Neural progenitor cell (in vitro differentiated cells): ENCODE measurements around the gene AURKA. TPM values are rescaled to one million over a fixed set of nuclear protein-coding genes. Genes with fewer than 3 reads are reported as not detected.
"Not testable (repeated sequence)": the region's sequence is repeated elsewhere in the genome, so short reads cannot be mapped to it uniquely, and the experiment has no call there.

ENCODE experiments used
- DNase-seq: peaks from one replicate; pipeline ENCODE4 v3.0.0-alpha.2; 2016; ENCODE audit warnings: low spot score
- H2AFZ ChIP-seq: fragments of 200-600 bp; sonication (generic); replicated peaks from 2 replicates; pipeline ENCODE4 v1.6.1; 2016; ENCODE audit warnings: antibody characterized with exemption
- H3F3A ChIP-seq: fragments of 200-600 bp; sonication (generic); 2 replicates; pipeline ENCODE4 v1.6.1; 2016; ENCODE audit warnings: antibody characterized with exemption, low read depth
- H3K27ac ChIP-seq: fragments of 200-600 bp; sonication (generic); 2 replicates; pipeline ENCODE4 v1.5.1; 2016; ENCODE audit warnings: mild to moderate bottlenecking
- H3K27me3 ChIP-seq: fragments of 200-600 bp; sonication (generic); 2 replicates; pipeline ENCODE4 v1.6.1; 2016; ENCODE audit warnings: mild to moderate bottlenecking, moderate library complexity
- H3K36me3 ChIP-seq: fragments of 200-600 bp; sonication (generic); 2 replicates; pipeline ENCODE4 v1.5.1; 2016
- H3K4me1 ChIP-seq: fragments of 200-600 bp; sonication (generic); 2 replicates; pipeline ENCODE4 v1.6.1; 2016; ENCODE audit warnings: mixed run types
- H3K4me2 ChIP-seq: fragments of 200-600 bp; sonication (generic); 2 replicates; pipeline ENCODE4 v1.6.1; 2016
- H3K4me3 ChIP-seq: fragments of 200-600 bp; sonication (generic); 2 replicates; pipeline ENCODE4 v1.5.1; 2016
- H3K79me2 ChIP-seq: fragments of 200-600 bp; sonication (generic); 2 replicates; pipeline ENCODE4 v1.6.1; 2016; ENCODE audit warnings: low read depth
- H3K9ac ChIP-seq: fragments of 200-600 bp; sonication (generic); 2 replicates; pipeline ENCODE4 v1.6.1; 2016
- H3K9me3 ChIP-seq: fragments of 200-600 bp; sonication (generic); 2 replicates; pipeline ENCODE4 v1.5.1; 2016; ENCODE audit warnings: low read depth
- H4K20me1 ChIP-seq: fragments of 200-600 bp; sonication (generic); 2 replicates; pipeline ENCODE4 v1.6.1; 2016; ENCODE audit warnings: low read depth
- H3K27ac Mint-ChIP-seq: 3 replicates; pipeline ENCODE4 v1.8.0; 2021; ENCODE audit warnings: mixed read lengths
- H3K27me3 Mint-ChIP-seq: 2 replicates; pipeline ENCODE4 v1.8.0; 2022; ENCODE audit warnings: low read depth, mild to moderate bottlenecking, inconsistent platforms, moderate library complexity, mixed read lengths; ENCODE audit not compliant: insufficient read depth
- H3K36me3 Mint-ChIP-seq: 3 replicates; pipeline ENCODE4 v1.8.0; 2021; ENCODE audit warnings: mixed read lengths
- H3K4me1 Mint-ChIP-seq: 3 replicates; pipeline ENCODE4 v1.8.0; 2021; ENCODE audit warnings: mixed read lengths
- H3K4me3 Mint-ChIP-seq: 3 replicates; pipeline ENCODE4 v1.8.0; 2021; ENCODE audit warnings: mild to moderate bottlenecking, moderate library complexity, mixed read lengths
- H3K9me3 Mint-ChIP-seq: 3 replicates; pipeline ENCODE4 v1.8.0; 2020; ENCODE audit warnings: mixed read lengths
- CTCF ChIP-seq: fragments of 200-600 bp; sonication (generic); IDR thresholded peaks from 2 replicates; pipeline ENCODE4 v1.5.1; 2017; ENCODE audit warnings: antibody characterized with exemption, mild to moderate bottlenecking
- EZH2 ChIP-seq: fragments of 200-600 bp; sonication (generic); IDR thresholded peaks from 2 replicates; pipeline ENCODE4 v1.6.1; 2017; ENCODE audit warnings: antibody characterized with exemption, mild to moderate bottlenecking, moderate library complexity
- EZH2phosphoT487 ChIP-seq: fragments of 200-600 bp; sonication (generic); IDR thresholded peaks from 2 replicates; pipeline ENCODE4 v1.6.1; 2017; ENCODE audit warnings: antibody characterized with exemption
- total RNA-seq: library from RNA; depleted of rRNA; stranded (reverse); fragments of >200 nt; gene quantifications from 2 replicates; pipeline ENCODE4 v1.2.3, GENCODE V29; 2015; ENCODE audit warnings: low replicate concordance

AURKA gene
- total RNA-seq, 1 donor from 2014 or later, result 186 TPM

GRCh38 chr20:56391596-56392131 is 351 bp downstream of the AURKA start:
- Histone ChIP-seq H4K20me1 (peaks cover 54% of the 10 kb centered on the region), H3K36me3 (peaks cover 10% of the 10 kb centered on the region), H3K9ac (peak overlapping the region; percentile 53), H3K79me2 (peaks cover 94% of the 10 kb centered on the region), H3K4me3 (peak overlapping the region; percentile 73), H3F3A (peaks cover 7% of the 10 kb centered on the region), H3K4me1 (peaks cover 21% of the 10 kb centered on the region), H3K9me3 (no peaks in the 10 kb centered on the region), H3K27ac (no peak overlapping the region), H2AFZ (peak overlapping the region; percentile 64), H3K27me3 (no peaks in the 10 kb centered on the region), H3K4me2 (peak overlapping the region; percentile 90)
- DNase-seq, result no peak
- Mint-ChIP-seq H3K4me1 (peaks cover 32% of the 10 kb centered on the region), H3K27ac (no peak overlapping the region), H3K4me3 (no peak overlapping the region), H3K9me3 (no peaks in the 10 kb centered on the region), H3K36me3 (peaks cover 30% of the 10 kb centered on the region), H3K27me3 (no peaks in the 10 kb centered on the region)
- TF ChIP-seq CTCF (no peak), EZH2 (no peak), EZH2phosphoT487 (no peak)

DNA sequence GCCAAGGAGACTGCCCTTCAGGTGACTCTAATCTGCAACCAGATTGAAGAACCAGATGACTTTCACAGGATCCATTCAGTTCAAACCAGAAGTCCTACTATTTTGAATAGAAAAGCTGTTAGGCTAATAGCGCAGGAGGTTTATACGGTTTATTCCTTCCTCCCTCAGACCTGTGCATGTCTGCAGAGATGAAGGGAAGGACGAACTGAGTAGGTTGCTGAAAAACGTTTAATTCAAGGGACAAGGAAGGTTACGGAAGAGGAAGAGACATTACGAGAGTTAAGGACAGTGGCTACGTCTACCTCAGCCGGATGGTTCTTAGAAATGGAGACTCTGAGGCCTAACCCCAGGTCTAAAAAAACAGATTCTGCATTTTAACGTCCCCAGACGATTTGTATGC is 978 bp downstream of the AURKA start:
- H3K9me3 Mint-ChIP-seq, result no peaks in the 10 kb centered on the region
- H3K27me3 Mint-ChIP-seq, result no peaks in the 10 kb centered on the region
- H3K27me3 ChIP-seq, result no peaks in the 10 kb centered on the region
- no peak overlapping the region for H3K27ac ChIP-seq
- H3F3A ChIP-seq, result peaks cover 7% of the 10 kb centered on the region
- H3K36me3 Mint-ChIP-seq, result peaks cover 32% of the 10 kb centered on the region
- H3K4me2 ChIP-seq, result peak overlapping the region; percentile 90
- H3K4me1 Mint-ChIP-seq, result peaks cover 32% of the 10 kb centered on the region
- no peak for TF ChIP-seq CTCF
- TF ChIP-seq EZH2phosphoT487, result no peak
- no peak for TF ChIP-seq EZH2
- DNase-seq, result no peak
- peaks cover 96% of the 10 kb centered on the region for H3K79me2 ChIP-seq
- H3K9ac ChIP-seq, result peak overlapping the region; percentile 53
- H3K4me3 Mint-ChIP-seq, result no peak overlapping the region
- peaks cover 21% of the 10 kb centered on the region for H3K4me1 ChIP-seq
- no peak overlapping the region for H3K27ac Mint-ChIP-seq
- H4K20me1 ChIP-seq, result peaks cover 60% of the 10 kb centered on the region
- H3K9me3 ChIP-seq, result no peaks in the 10 kb centered on the region
- no peak overlapping the region for H2AFZ ChIP-seq
- peak overlapping the region; percentile 73 for H3K4me3 ChIP-seq
- H3K36me3 ChIP-seq, result peaks cover 10% of the 10 kb centered on the region

DNA sequence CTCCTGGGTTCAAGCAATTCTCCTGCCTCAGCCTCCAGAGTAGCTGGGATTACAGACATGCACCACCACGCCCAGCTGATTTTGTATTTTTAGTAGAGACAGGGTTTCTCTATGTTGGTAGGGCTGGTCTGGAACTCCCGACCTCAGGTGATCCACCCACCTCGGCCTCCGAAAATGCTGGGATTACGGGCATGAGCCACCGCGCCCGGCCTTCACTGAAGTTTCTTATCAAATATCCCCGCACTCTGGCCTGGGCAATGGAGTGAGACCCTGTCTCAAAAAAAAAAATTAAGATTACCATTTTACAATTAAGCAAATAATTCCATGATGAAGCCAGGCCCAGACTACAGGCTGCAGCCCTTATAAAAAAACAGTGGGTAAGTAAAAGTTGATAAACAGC is 1.6 kb downstream of the AURKA start:
- not testable (repeated sequence) for H3K27me3 Mint-ChIP-seq, H2AFZ ChIP-seq, H3K4me3 Mint-ChIP-seq, DNase-seq, H3K27ac Mint-ChIP-seq, H3F3A ChIP-seq, H3K27ac ChIP-seq, H3K9me3 ChIP-seq, H3K9me3 Mint-ChIP-seq, H3K27me3 ChIP-seq
- Histone ChIP-seq H3K79me2 (peaks cover 96% of the 10 kb centered on the region), H3K36me3 (peaks cover 10% of the 10 kb centered on the region), H3K4me2 (peak overlapping the region; percentile 90), H3K4me1 (peaks cover 21% of the 10 kb centered on the region), H3K9ac (peak overlapping the region; percentile 53), H4K20me1 (peaks cover 66% of the 10 kb centered on the region), H3K4me3 (peak overlapping the region; percentile 73)
- Mint-ChIP-seq H3K4me1 (peaks cover 32% of the 10 kb centered on the region), H3K36me3 (peaks cover 30% of the 10 kb centered on the region)

- Mint-ChIP-seq H3K9me3 (no peaks in the 10 kb centered on the region), H3K27ac (no peak overlapping the region), H3K4me3 (peak overlapping the region; percentile 69), H3K36me3 (peaks cover 31% of the 10 kb centered on the region), H3K4me1 (peaks cover 32% of the 10 kb centered on the region), H3K27me3 (no peaks in the 10 kb centered on the region)
- DNase-seq, result no peak
- Histone ChIP-seq H3F3A (peaks cover 7% of the 10 kb centered on the region), H3K9ac (no peak overlapping the region), H3K9me3 (no peaks in the 10 kb centered on the region), H3K79me2 (peaks cover 96% of the 10 kb centered on the region), H3K4me3 (peak overlapping the region; percentile 73), H4K20me1 (peaks cover 68% of the 10 kb centered on the region), H3K4me2 (peak overlapping the region; percentile 90), H3K27ac (no peak overlapping the region), H3K27me3 (no peaks in the 10 kb centered on the region), H3K36me3 (peaks cover 14% of the 10 kb centered on the region), H2AFZ (no peak overlapping the region), H3K4me1 (peaks cover 21% of the 10 kb centered on the region)
- TF ChIP-seq EZH2phosphoT487, result no peak
- TF ChIP-seq EZH2, result no peak
- no peak for TF ChIP-seq CTCF
Measured at GRCh38 chr20:56389807-56390206, 2.2 kb downstream of the AURKA start.
